OCI-LY3 (cell line): ENCODE measurements around the gene GFOD1.

Experiments
- EZH2phosphoT487 ChIP-seq: fragments of 200-600 bp; shearing (Covaris generic); IDR thresholded peaks from 2 replicates; pipeline ENCODE4 v1.6.1; 2018; ENCODE audit warnings: antibody characterized with exemption, mixed run types, low read depth
- TF ChIP-seq, protein P1 (sequence below): fragments of 200-600, 300-600 bp; sonication (generic); IDR thresholded peaks from 2 replicates; pipeline ENCODE4 v1.5.1; 2014; ENCODE audit warnings: antibody characterized with exemption, low read length, low read depth

DNA sequence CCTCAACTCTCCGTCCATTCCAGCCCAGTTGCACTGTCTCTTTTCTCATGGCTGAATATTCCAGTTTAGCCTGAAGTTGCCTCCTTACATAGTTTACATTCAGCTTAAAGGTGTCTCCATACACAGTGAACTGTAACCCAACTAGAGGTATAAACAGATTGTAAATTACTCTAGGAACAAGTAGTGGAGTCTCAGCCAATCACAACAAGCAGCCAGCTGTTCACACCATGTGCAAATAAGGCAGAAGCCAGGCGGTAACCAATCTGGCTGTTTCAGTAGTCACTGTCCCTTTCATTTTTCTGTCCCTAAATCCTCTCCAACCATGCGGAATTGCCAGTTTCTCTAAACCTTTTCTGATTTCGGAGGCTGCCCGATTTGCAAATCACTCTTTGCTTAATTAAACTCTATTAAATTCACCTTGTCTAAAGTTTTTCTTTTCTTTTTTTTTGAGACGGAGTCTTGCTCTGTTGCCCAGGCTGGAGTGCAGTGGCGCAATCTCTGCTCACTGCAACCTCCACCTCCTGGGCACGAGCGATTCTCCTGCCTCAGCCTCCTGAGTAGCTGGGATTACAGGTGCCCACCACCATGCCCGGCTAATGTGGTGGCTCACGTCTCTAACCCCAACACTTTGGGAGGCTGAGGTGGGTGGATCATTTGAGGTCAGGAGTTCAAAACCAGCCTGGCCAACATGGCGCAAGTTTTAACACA is 37.6 kb upstream of the GFOD1 start:
- TF ChIP-seq, protein P1, sequence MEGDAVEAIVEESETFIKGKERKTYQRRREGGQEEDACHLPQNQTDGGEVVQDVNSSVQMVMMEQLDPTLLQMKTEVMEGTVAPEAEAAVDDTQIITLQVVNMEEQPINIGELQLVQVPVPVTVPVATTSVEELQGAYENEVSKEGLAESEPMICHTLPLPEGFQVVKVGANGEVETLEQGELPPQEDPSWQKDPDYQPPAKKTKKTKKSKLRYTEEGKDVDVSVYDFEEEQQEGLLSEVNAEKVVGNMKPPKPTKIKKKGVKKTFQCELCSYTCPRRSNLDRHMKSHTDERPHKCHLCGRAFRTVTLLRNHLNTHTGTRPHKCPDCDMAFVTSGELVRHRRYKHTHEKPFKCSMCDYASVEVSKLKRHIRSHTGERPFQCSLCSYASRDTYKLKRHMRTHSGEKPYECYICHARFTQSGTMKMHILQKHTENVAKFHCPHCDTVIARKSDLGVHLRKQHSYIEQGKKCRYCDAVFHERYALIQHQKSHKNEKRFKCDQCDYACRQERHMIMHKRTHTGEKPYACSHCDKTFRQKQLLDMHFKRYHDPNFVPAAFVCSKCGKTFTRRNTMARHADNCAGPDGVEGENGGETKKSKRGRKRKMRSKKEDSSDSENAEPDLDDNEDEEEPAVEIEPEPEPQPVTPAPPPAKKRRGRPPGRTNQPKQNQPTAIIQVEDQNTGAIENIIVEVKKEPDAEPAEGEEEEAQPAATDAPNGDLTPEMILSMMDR: no peak
- no peak for TF ChIP-seq EZH2phosphoT487
